HEK293 (cell line): ENCODE data around the gene POLR3GL.

Experiments used
- CTCF ChIA-PET: fragments of 350-600 bp; formaldehyde crosslinking; extraction: SDS; loops from one replicate; lab custom pipeline; 2021; ENCODE audit warnings: antibody characterized with exemption; lab: Yijun Ruan, JAX
- POLR2A ChIA-PET: fragments of 300-600 bp; formaldehyde crosslinking; extraction: SDS; loops from one replicate; lab custom pipeline; 2020; ENCODE audit warnings: antibody characterized with exemption, inconsistent platforms; lab: Yijun Ruan, JAX
- H3K27ac ChIP-seq: fragments of 200-500 bp; sonication (Bioruptor generic); 2 replicates; pipeline ENCODE4 v1.5.1; 2014; ENCODE audit warnings: low read depth, low read length, control low read depth, inconsistent platforms; ENCODE audit errors: extremely low read depth
- H3K36me3 ChIP-seq, 2 experiments: fragments of 200-500 bp in 1 of 2; sonication (Bioruptor generic) in 1 of 2; 1 replicate in 1 of 2; 2 replicates in 1 of 2; pipeline ENCODE4 v1.5.1; 2014 to 2017; ENCODE audit warnings: inconsistent platforms in 2 of 2, low read length in 2 of 2; ENCODE audit not compliant: control insufficient read depth in 2 of 2, insufficient read depth in 1 of 2
- H3K4me1 ChIP-seq: fragments of 200-500 bp; sonication (Bioruptor generic); 2 replicates; pipeline ENCODE4 v1.5.1; 2014; ENCODE audit warnings: mild to moderate bottlenecking, low read length, inconsistent platforms; ENCODE audit not compliant: control insufficient read depth, insufficient read depth
- H3K4me3 ChIP-seq: 2 replicates; pipeline ENCODE4 v1.5.1; 2011; ENCODE audit warnings: low read depth, mild to moderate bottlenecking, control low read depth, low read length, moderate library complexity
- H3K9me3 ChIP-seq: fragments of 200-500 bp; sonication (Bioruptor generic); 2 replicates; pipeline ENCODE4 v1.5.1; 2014; ENCODE audit warnings: low read depth, low read length, inconsistent platforms; ENCODE audit not compliant: control insufficient read depth, insufficient read depth
- IKZF3 ChIP-seq: fragments of 450-650 bp; IDR thresholded peaks from 2 replicates; pipeline ENCODE4 v1.5.0; 2018; ENCODE audit warnings: missing biosample characterization, mild to moderate bottlenecking, missing genetic modification characterization, moderate library complexity
- MZF1 ChIP-seq: fragments of 450-650 bp; formaldehyde crosslinking; IDR thresholded peaks from 2 replicates; pipeline ENCODE4 v1.5.1; 2017; ENCODE audit warnings: missing biosample characterization, missing genetic modification characterization, borderline replicate concordance
- SCRT1 ChIP-seq: fragments of 450-650 bp; formaldehyde crosslinking; IDR thresholded peaks from 2 replicates; pipeline ENCODE4 v1.5.1; 2016; ENCODE audit warnings: missing biosample characterization, missing genetic modification characterization, borderline replicate concordance
- SCRT2 ChIP-seq: fragments of 450-650 bp; formaldehyde crosslinking; IDR thresholded peaks from 2 replicates; pipeline ENCODE4 v1.5.1; 2016; ENCODE audit warnings: missing biosample characterization, missing genetic modification characterization
- YY1 ChIP-seq: fragments of 450-650 bp; formaldehyde crosslinking; IDR thresholded peaks from 2 replicates; pipeline ENCODE4 v1.5.1; 2018; ENCODE audit warnings: missing biosample characterization, missing genetic modification characterization
- ZIC2 ChIP-seq: fragments of 450-650 bp; formaldehyde crosslinking; IDR thresholded peaks from 2 replicates; pipeline ENCODE4 v1.5.1; 2016; ENCODE audit warnings: missing biosample characterization, missing genetic modification characterization
- ZNF202 ChIP-seq: fragments of 450-650 bp; formaldehyde crosslinking; IDR thresholded peaks from 2 replicates; pipeline ENCODE4 v1.5.1; 2016; ENCODE audit warnings: missing biosample characterization, missing genetic modification characterization, borderline replicate concordance
- ZNF214 ChIP-seq: fragments of 450-650 bp; formaldehyde crosslinking; IDR thresholded peaks from 2 replicates; pipeline ENCODE4 v1.5.1; 2017; ENCODE audit warnings: missing biosample characterization, mild to moderate bottlenecking, missing genetic modification characterization, borderline replicate concordance
- ZNF366 ChIP-seq: fragments of 450-650 bp; formaldehyde crosslinking; conservative IDR thresholded peaks from 2 replicates; pipeline ENCODE4 v1.5.1; 2016; ENCODE audit warnings: missing biosample characterization, missing genetic modification characterization
- ZNF433 ChIP-seq: fragments of 450-650 bp; formaldehyde crosslinking; IDR thresholded peaks from 2 replicates; pipeline ENCODE4 v1.5.1; 2016; ENCODE audit warnings: missing biosample characterization, missing genetic modification characterization, low read depth
- ZNF514 ChIP-seq: fragments of 450-650 bp; formaldehyde crosslinking; IDR thresholded peaks from 2 replicates; pipeline ENCODE4 v1.5.1; 2016; ENCODE audit warnings: missing biosample characterization, missing genetic modification characterization
- ZNF529 ChIP-seq: fragments of 450-650 bp; formaldehyde crosslinking; IDR thresholded peaks from 2 replicates; pipeline ENCODE4 v1.5.1; 2017; ENCODE audit warnings: missing genetic modification characterization, missing biosample characterization; ENCODE audit not compliant: insufficient replicate concordance
- ZNF600 ChIP-seq: fragments of 450-650 bp; formaldehyde crosslinking; IDR thresholded peaks from 2 replicates; pipeline ENCODE4 v1.5.1; 2016; ENCODE audit warnings: missing biosample characterization, missing genetic modification characterization
- ZNF626 ChIP-seq: fragments of 450-650 bp; sonication (Bioruptor Pico); formaldehyde crosslinking; IDR thresholded peaks from 2 replicates; pipeline ENCODE4 v1.5.1; 2018; ENCODE audit warnings: missing biosample characterization, missing genetic modification characterization, inconsistent platforms
- ZNF654 ChIP-seq: fragments of 450-650 bp; formaldehyde crosslinking; IDR thresholded peaks from 2 replicates; pipeline ENCODE4 v1.5.1; 2016; ENCODE audit warnings: low read depth, missing biosample characterization, missing genetic modification characterization
- ZNF76 ChIP-seq: fragments of 450-650 bp; formaldehyde crosslinking; IDR thresholded peaks from 2 replicates; pipeline ENCODE4; 2016; ENCODE audit warnings: low read depth, missing biosample characterization, missing genetic modification characterization, borderline replicate concordance
- TF ChIP-seq, protein P1 (sequence below): IDR thresholded peaks from 2 replicates; pipeline ENCODE4 v1.6.1; 2011; ENCODE audit warnings: mild to moderate bottlenecking, low read depth, low read length, borderline replicate concordance
- TF ChIP-seq, protein P2 (sequence below): fragments of 450-650 bp; formaldehyde crosslinking; IDR thresholded peaks from 2 replicates; pipeline ENCODE4 v1.5.1; 2017; ENCODE audit warnings: missing biosample characterization, missing genetic modification characterization
- TF ChIP-seq, protein P3 (sequence below): fragments of 450-650 bp; formaldehyde crosslinking; IDR thresholded peaks from 2 replicates; pipeline ENCODE4 v1.5.1; 2016; ENCODE audit warnings: missing biosample characterization, missing genetic modification characterization
- TF ChIP-seq, protein P4 (sequence below): fragments of 450-650 bp; formaldehyde crosslinking; optimal IDR thresholded peaks from 2 replicates; pipeline ENCODE3; 2016; ENCODE audit warnings: missing biosample characterization, mild to moderate bottlenecking, missing genetic modification characterization
- TF ChIP-seq, protein P5 (sequence below): fragments of 450-650 bp; formaldehyde crosslinking; IDR thresholded peaks from 2 replicates; pipeline ENCODE4 v1.5.1; 2016; ENCODE audit warnings: missing biosample characterization, missing genetic modification characterization

Gene POLR3GL

DNA sequence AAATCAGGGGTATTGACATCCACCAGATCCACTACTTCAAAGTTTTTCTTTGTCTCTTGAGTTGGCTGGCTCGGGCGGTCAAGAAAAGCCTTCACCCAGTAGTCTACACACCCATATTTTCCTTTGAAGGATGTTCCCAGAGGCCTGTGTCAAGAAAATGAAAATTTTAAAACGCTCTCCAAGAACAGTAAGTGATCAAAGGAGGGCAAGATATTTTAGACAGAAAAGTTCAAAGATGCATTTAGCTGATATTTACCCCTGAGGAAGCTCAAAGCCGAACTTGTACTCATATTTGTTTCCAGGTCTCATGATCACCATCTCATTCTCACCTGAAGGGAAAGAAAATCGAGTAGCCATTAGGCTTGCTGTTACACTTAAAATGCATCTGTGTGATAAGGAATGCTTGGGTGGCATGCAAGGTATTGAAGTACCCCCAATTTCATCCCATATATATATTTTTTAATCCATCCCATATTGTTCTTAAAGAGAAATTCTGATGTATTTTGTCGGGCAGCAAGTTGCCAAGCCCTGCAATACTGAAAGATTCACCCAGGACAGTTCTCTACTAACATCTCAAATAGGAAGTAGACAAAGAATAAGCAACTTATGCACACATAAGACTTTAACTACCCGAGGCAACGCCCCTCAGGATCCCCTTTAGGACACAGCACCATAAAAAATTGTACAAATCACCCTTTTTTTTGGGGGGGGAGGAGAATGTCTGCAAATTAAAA, 30.8 kb downstream of the POLR3GL start (continued):
- TF ChIP-seq ZNF514 (tag by site-specific recombination) (no peak), IKZF3 (tag by site-specific recombination) (no peak)
- TF ChIP-seq, protein P1, sequence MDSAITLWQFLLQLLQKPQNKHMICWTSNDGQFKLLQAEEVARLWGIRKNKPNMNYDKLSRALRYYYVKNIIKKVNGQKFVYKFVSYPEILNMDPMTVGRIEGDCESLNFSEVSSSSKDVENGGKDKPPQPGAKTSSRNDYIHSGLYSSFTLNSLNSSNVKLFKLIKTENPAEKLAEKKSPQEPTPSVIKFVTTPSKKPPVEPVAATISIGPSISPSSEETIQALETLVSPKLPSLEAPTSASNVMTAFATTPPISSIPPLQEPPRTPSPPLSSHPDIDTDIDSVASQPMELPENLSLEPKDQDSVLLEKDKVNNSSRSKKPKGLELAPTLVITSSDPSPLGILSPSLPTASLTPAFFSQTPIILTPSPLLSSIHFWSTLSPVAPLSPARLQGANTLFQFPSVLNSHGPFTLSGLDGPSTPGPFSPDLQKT = no peak
- TF ChIP-seq, all 188 proteins: peak for 0

DNA sequence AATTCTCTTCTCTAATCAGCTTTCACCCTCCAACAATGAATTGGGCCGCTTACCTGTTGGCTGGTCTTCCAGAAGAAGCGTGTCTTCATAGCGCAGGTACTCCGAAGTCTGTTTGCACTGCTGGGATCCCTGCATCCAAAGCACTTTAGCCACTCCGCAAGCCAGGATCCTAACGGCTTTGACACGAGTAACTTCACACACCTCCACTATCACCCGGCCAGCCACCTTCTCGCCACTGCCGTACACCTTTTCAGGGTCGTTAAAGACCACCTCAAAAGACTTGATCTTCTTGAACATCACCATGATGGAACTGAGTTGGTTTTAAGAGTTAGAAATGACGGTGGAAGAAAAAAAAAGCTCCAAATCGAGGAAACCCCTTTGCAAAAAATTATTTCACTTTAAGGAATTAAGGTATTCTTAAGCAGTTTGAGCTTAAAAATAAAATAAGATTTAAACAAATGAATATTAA, 31.5 kb downstream of the POLR3GL start:
- Histone ChIP-seq H3K9me3 (no peaks in the 10 kb centered on the region), H3K4me1 (peaks cover 12% of the 10 kb centered on the region), H3K36me3 (peaks cover 5 to 30% of the 10 kb centered on the region in 2 experiments; a peak in 2 of 3 replicates), H3K27ac (peak overlapping the region; percentile 42; the same call in 1 of the 2 replicates), H3K4me3 (peak overlapping the region; percentile 85)
- TF ChIP-seq MZF1 (tag by site-specific recombination) (peak; percentile 53; the same call in 1 of the 2 replicates), YY1 (tag by site-specific recombination) (no peak), ZIC2 (tag by site-specific recombination) (no peak), ZNF654 (tag by site-specific recombination) (no peak), ZNF214 (tag by site-specific recombination) (no peak), SCRT1 (peak; percentile 39; the same call in 1 of the 2 replicates), SCRT2 (peak; percentile 46), ZNF529 (no peak), ZNF76 (no peak)
- ChIA-PET CTCF (interaction anchor here (0.7 to 7.3 kb wide), 4 partner anchors 8 to 105 kb away, joined by 3 to 80 read pairs (median 6); no protein-coding TSS in a partner anchor), POLR2A (interaction anchor here (0.7 to 1.9 kb wide), 2 partner anchors 10 to 32 kb away, joined by 3 to 4 read pairs; partner anchors contain the start of genes ANKRD34A and POLR3GL)

DNA sequence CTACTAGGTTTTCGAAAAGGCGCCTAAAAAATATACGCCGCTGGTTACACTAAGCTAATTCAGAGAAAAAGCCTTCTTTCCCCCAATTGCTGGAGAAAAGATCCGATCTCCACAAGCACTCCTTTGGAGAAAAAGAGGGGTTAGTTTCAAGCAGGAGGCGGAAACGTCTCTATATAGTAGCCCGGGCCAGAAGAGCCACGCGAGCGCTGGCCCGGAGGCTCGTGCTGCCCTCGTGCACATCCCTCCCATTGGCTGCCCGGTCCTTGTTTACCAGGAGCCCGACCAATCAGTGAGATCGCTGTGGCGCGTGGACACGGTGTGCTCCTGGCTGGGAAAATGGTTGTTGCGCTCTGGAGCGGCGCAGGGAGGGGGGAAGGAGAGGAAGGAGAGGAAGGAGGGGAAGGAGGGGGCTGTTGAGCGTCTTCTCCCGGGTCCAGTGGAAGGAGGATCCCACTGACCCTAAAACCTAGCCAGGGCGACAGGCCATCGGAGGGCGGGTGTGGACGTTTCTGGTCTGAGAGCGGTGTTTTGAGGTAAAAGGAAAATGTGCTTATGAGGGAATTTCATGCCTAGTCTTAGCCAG, 32.0 kb downstream of the POLR3GL start, which contains the start of gene TXNIP:
TSS of gene TXNIP (minus strand) at position 147 of the 583 bp plus-strand sequence. CDS start 313 bp downstream, outside the sequence.
- H3K9me3 ChIP-seq = no peaks in the 10 kb centered on the region
- CTCF ChIA-PET = interaction anchor here (0.7 to 7.3 kb wide), 4 partner anchors 7 to 105 kb away, joined by 3 to 80 read pairs (median 6); no protein-coding TSS in a partner anchor
- TF ChIP-seq, protein P2, sequence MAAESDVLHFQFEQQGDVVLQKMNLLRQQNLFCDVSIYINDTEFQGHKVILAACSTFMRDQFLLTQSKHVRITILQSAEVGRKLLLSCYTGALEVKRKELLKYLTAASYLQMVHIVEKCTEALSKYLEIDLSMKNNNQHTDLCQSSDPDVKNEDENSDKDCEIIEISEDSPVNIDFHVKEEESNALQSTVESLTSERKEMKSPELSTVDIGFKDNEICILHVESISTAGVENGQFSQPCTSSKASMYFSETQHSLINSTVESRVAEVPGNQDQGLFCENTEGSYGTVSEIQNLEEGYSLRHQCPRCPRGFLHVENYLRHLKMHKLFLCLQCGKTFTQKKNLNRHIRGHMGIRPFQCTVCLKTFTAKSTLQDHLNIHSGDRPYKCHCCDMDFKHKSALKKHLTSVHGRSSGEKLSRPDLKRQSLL (tag by site-specific recombination) = peak; percentile 49
- no peak for TF ChIP-seq ZNF214 (tag by site-specific recombination)
- no peak for TF ChIP-seq ZNF433 (tag by site-specific recombination)
- TF ChIP-seq, protein P3, sequence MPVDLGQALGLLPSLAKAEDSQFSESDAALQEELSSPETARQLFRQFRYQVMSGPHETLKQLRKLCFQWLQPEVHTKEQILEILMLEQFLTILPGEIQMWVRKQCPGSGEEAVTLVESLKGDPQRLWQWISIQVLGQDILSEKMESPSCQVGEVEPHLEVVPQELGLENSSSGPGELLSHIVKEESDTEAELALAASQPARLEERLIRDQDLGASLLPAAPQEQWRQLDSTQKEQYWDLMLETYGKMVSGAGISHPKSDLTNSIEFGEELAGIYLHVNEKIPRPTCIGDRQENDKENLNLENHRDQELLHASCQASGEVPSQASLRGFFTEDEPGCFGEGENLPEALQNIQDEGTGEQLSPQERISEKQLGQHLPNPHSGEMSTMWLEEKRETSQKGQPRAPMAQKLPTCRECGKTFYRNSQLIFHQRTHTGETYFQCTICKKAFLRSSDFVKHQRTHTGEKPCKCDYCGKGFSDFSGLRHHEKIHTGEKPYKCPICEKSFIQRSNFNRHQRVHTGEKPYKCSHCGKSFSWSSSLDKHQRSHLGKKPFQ (tag by site-specific recombination) = no peak
- peak; percentile 91 for TF ChIP-seq ZNF366 (tag by site-specific recombination)
- TF ChIP-seq, protein P4, sequence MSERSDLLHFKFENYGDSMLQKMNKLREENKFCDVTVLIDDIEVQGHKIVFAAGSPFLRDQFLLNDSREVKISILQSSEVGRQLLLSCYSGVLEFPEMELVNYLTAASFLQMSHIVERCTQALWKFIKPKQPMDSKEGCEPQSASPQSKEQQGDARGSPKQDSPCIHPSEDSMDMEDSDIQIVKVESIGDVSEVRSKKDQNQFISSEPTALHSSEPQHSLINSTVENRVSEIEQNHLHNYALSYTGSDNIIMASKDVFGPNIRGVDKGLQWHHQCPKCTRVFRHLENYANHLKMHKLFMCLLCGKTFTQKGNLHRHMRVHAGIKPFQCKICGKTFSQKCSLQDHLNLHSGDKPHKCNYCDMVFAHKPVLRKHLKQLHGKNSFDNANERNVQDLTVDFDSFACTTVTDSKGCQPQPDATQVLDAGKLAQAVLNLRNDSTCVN = peak; percentile 60
- no peak for TF ChIP-seq ZNF626 (tag by site-specific recombination)
- TF ChIP-seq, protein P5, sequence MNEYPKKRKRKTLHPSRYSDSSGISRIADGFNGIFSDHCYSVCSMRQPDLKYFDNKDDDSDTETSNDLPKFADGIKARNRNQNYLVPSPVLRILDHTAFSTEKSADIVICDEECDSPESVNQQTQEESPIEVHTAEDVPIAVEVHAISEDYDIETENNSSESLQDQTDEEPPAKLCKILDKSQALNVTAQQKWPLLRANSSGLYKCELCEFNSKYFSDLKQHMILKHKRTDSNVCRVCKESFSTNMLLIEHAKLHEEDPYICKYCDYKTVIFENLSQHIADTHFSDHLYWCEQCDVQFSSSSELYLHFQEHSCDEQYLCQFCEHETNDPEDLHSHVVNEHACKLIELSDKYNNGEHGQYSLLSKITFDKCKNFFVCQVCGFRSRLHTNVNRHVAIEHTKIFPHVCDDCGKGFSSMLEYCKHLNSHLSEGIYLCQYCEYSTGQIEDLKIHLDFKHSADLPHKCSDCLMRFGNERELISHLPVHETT = 0 out of 2 replicates have a peak, but pooled peaks have one; percentile 11
- no peak for TF ChIP-seq ZNF202 (tag by site-specific recombination)
- peak; percentile 98 for TF ChIP-seq ZNF600 (tag by site-specific recombination)

More for the DNA sequence above, 32.0 kb downstream of the POLR3GL start, which contains the start of gene TXNIP:
- POLR2A ChIA-PET = interaction anchor here (0.7 to 1.9 kb wide), 2 partner anchors 10 to 33 kb away, joined by 3 to 4 read pairs; partner anchors contain the start of genes ANKRD34A and POLR3GL
- H3K27ac ChIP-seq = peak within 1 kb of the TSS; percentile 59; the same call in 1 of the 2 replicates
- H3K4me1 ChIP-seq = peaks cover 12% of the 10 kb centered on the region
- peak within 1 kb of the TSS; percentile 85 for H3K4me3 ChIP-seq
- H3K36me3 ChIP-seq = peaks cover 5 to 30% of the 10 kb centered on the region in 2 experiments; a peak in 2 of 3 replicates
